ENCODE data around the gene PTEN.

GRCh38 chr10:87842776-87843497, 20.5 kb upstream of the PTEN start:
- TF ChIP-seq CTCF (IDR thresholded peaks at IDR 0.05; ENCODE audit: poor library complexity) (no peak), EZH2 (IDR thresholded peaks at IDR 0.05; ENCODE audit: borderline replicate concordance) (no peak), EZH2phosphoT487 (IDR thresholded peaks at IDR 0.05; ENCODE audit: low read depth, severe bottlenecking, unreplicated experiment) (no peak)

Data from hepatocyte (in vitro differentiated cells).